Measurements from ENCODE around the gene SLC37A3. TPM values are rescaled to one million over a fixed set of nuclear protein-coding genes. Genes with fewer than 3 reads are reported as not detected.
"Not testable (repeated sequence)": the region's sequence is repeated elsewhere in the genome, so short reads cannot be mapped to it uniquely, and the experiment has no call there.

The SLC37A3 gene
- total and polyA plus RNA-seq, 7 donors, result 5.3 to 9.1 (median 7.5) TPM

DNA sequence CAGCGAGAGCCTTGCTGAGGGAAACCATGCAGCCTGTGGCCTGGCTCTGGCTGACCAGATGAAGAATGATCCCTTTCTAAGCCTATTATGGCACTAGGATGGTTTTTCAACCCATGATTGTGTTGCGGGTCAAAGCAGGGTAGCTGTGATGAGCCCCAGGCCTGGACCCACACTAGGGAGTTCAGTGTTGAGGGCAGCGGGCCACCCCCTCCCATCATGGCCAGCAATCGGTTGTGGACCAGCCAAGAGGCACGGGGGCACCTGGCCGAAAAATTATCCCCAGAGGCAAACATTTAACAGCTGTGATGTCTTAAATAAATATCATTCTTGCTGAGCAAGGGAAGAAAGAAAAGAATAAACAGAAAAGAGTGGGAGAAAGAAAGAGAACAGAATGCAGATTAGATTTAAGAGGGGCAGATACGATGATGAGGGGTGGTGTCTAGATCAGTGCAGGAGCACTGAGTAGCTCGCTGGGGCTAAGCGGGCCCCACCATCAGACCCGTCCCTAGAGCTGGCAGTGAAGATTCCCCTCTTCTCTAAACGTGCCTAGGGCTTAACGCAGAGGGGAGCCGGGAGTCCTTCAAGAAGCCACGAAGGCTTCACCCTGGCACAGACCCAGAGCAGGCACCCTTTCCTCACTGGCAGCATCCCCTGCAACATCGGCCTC, 82.7 kb downstream of the SLC37A3 start:
- H3K27ac ChIP-seq, result no peak overlapping the region
- 49 to 62% (median 52%) methylated on average over 15 of the region's 15 CpGs for WGBS, 3 donors
- no peaks in the 10 kb centered on the region for H3K27me3 ChIP-seq (ENCODE audit: insufficient read depth in 3 of 3, low read length in 2 of 3)
- TF ChIP-seq, protein P1, sequence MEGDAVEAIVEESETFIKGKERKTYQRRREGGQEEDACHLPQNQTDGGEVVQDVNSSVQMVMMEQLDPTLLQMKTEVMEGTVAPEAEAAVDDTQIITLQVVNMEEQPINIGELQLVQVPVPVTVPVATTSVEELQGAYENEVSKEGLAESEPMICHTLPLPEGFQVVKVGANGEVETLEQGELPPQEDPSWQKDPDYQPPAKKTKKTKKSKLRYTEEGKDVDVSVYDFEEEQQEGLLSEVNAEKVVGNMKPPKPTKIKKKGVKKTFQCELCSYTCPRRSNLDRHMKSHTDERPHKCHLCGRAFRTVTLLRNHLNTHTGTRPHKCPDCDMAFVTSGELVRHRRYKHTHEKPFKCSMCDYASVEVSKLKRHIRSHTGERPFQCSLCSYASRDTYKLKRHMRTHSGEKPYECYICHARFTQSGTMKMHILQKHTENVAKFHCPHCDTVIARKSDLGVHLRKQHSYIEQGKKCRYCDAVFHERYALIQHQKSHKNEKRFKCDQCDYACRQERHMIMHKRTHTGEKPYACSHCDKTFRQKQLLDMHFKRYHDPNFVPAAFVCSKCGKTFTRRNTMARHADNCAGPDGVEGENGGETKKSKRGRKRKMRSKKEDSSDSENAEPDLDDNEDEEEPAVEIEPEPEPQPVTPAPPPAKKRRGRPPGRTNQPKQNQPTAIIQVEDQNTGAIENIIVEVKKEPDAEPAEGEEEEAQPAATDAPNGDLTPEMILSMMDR (IDR thresholded peaks at IDR 0.05), result no peak
- no peaks in the 10 kb centered on the region for H3K36me3 ChIP-seq (ENCODE audit: insufficient read depth in 1 of 2, low read depth in 1 of 2)
- H3K4me1 ChIP-seq, result peaks cover 8% of the 10 kb centered on the region
- ATAC-seq (no peak), DNase-seq (no peak)
- H3K4me3 ChIP-seq, result no peak overlapping the region
- no peaks in the 10 kb centered on the region for H3K9me3 ChIP-seq
- intact Hi-C loops (cut with DNase I), result no loop called here

DNA sequence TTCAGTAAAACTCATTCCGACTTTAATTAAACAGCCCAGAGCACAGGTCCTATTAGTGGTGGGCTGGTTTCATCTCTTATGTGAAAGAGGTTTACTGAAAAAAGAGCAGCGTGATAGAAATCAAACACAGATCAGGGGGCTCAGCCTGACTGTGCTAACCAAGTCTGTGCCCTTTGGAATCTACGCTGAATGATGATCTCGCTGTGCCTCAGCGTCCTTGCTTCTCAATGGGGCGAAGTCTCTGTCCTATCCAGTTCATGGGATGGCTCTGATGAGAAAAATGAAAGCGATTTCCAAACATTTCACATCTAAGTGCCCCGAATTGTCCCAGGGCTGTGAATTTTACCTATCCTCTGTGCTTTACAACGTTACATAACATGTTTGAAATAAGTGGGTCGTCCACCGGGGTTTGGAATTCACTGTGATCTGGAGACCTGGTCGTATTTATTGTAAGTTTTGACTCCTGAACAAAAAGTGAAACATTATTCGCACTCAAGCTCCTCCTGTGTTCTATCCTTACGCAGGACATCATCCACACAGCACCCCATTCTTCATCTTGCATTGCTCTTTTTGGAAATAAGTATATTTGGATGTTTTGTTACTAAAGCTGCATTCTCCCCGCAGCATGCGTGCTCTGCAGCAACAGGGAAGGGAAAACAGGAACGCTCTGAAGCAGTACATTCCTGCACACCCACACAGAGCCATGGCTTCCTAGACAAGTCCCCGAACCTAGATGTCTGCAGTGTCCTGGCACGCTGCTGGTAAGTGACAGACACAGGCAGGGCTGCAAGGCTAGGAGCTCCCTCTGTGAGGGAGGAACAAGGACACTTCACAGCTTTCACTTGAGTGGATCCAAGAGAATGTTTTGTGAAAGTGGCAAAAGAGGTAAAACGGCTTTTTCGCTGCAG, 83.5 kb downstream of the SLC37A3 start:
- 88 to 89% (median 89%) methylated on average over 21 of the region's 21 CpGs for WGBS, 3 donors
- Histone ChIP-seq H3K36me3 (ENCODE audit: insufficient read depth in 1 of 2, low read depth in 1 of 2) (no peaks in the 10 kb centered on the region), H3K27ac (no peak overlapping the region), H3K9me3 (no peaks in the 10 kb centered on the region), H3K4me1 (peaks cover 8% of the 10 kb centered on the region), H3K4me3 (no peak overlapping the region), H3K27me3 (ENCODE audit: insufficient read depth in 3 of 3, low read length in 2 of 3) (no peaks in the 10 kb centered on the region)
- TF ChIP-seq, protein P1 (IDR thresholded peaks at IDR 0.05), result no peak
- no peak for DNase-seq
- intact Hi-C loops (cut with DNase I), result no loop called here
- no peak for ATAC-seq

GRCh38 chr7:140312141-140312846, 86.0 kb downstream of the SLC37A3 start:
- Histone ChIP-seq H3K27ac (no peak overlapping the region), H3K4me3 (no peak overlapping the region), H3K9me3 (no peaks in the 10 kb centered on the region), H3K4me1 (peaks cover 8% of the 10 kb centered on the region), H3K36me3 (ENCODE audit: insufficient read depth in 1 of 2, low read depth in 1 of 2) (no peaks in the 10 kb centered on the region), H3K27me3 (ENCODE audit: insufficient read depth in 3 of 3, low read length in 2 of 3) (no peaks in the 10 kb centered on the region)
- WGBS, 3 donors, result 86 to 96% (median 91%) methylated on average over 2 of the region's 2 CpGs
- no peak for ATAC-seq
- TF ChIP-seq, protein P1 (IDR thresholded peaks at IDR 0.05), result no peak
- intact Hi-C loops (cut with DNase I), result no loop called here
- no peak for DNase-seq

- WGBS, 3 donors, result 95 to 100% (median 96%) methylated on average over 2 of the region's 2 CpGs
- intact Hi-C loops (cut with DNase I), result not testable (repeated sequence)
Observed at GRCh38 chr7:140311128-140311527, 87.2 kb downstream of the SLC37A3 start.

More at GRCh38 chr7:140311128-140311527, 87.2 kb downstream of the SLC37A3 start:
- not testable (repeated sequence) for DNase-seq; H3K27ac ChIP-seq; H3K4me1 ChIP-seq; H3K4me3 ChIP-seq; ATAC-seq; H3K36me3 ChIP-seq (ENCODE audit: insufficient read depth in 1 of 2, low read depth in 1 of 2); H3K9me3 ChIP-seq; H3K27me3 ChIP-seq (ENCODE audit: insufficient read depth in 3 of 3, low read length in 2 of 3)
